Esophagus squamous epithelium (tissue), 4 donors: Measurements from ENCODE around the gene CPSF6.

Source experiments
- POLR2A ChIP-seq, 4 donors: fragments of 450-650 bp; IDR thresholded peaks; one replicate each; pipeline ENCODE4 v1.6.1; 2017; ENCODE audit warnings: antibody characterized with exemption in 4 of 4, mild to moderate bottlenecking in 4 of 4, moderate library complexity in 3 of 4
- TF ChIP-seq, protein P1 (sequence below), 6 experiments: fragments of 450-650 bp in 4 of 6; fragments of 200-600 bp in 2 of 6; sonication (generic) in 2 of 6; IDR thresholded peaks; one replicate each; pipeline ENCODE4 v1.5.1; 2016 to 2019; ENCODE audit warnings: antibody characterized with exemption in 6 of 6, mild to moderate bottlenecking in 4 of 6, moderate library complexity in 4 of 6

DNA sequence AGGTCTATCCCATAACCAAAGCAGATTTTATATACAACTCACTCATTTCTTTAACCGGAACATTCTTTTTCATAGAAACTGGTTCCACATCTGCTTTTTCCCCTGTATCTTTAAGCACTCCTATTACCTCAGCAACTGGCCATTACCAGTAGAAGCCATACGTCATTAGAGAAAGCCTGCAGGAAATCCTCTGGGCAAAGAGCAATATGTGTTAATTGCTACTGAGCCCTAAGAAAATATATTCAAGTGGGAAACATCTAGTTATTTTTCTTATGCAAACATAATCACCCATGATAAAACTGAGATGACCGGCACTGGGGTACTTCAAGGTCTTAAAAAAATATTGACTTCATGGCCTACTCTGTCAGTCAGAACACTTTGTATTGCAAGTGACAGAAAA, 28.2 kb upstream of the CPSF6 start:
- TF ChIP-seq POLR2A (IDR thresholded peaks at IDR 0.05): no peak
- TF ChIP-seq, protein P1, sequence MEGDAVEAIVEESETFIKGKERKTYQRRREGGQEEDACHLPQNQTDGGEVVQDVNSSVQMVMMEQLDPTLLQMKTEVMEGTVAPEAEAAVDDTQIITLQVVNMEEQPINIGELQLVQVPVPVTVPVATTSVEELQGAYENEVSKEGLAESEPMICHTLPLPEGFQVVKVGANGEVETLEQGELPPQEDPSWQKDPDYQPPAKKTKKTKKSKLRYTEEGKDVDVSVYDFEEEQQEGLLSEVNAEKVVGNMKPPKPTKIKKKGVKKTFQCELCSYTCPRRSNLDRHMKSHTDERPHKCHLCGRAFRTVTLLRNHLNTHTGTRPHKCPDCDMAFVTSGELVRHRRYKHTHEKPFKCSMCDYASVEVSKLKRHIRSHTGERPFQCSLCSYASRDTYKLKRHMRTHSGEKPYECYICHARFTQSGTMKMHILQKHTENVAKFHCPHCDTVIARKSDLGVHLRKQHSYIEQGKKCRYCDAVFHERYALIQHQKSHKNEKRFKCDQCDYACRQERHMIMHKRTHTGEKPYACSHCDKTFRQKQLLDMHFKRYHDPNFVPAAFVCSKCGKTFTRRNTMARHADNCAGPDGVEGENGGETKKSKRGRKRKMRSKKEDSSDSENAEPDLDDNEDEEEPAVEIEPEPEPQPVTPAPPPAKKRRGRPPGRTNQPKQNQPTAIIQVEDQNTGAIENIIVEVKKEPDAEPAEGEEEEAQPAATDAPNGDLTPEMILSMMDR (IDR thresholded peaks at IDR 0.05): no peak
